HG02610 (cell line): ENCODE results near the gene TTC39C.
"Not testable (repeated sequence)": the region's sequence is repeated elsewhere in the genome, so short reads cannot be mapped to it uniquely, and the experiment has no call there.

Source experiments
- ATAC-seq: cut with Tn5 transposase; IDR thresholded peaks from one replicate; pipeline ENCODE4 v1.9.1; 2021; ENCODE audit warnings: mild to moderate bottlenecking, moderate library complexity; ENCODE audit not compliant: unreplicated experiment

TTC39C gene

DNA sequence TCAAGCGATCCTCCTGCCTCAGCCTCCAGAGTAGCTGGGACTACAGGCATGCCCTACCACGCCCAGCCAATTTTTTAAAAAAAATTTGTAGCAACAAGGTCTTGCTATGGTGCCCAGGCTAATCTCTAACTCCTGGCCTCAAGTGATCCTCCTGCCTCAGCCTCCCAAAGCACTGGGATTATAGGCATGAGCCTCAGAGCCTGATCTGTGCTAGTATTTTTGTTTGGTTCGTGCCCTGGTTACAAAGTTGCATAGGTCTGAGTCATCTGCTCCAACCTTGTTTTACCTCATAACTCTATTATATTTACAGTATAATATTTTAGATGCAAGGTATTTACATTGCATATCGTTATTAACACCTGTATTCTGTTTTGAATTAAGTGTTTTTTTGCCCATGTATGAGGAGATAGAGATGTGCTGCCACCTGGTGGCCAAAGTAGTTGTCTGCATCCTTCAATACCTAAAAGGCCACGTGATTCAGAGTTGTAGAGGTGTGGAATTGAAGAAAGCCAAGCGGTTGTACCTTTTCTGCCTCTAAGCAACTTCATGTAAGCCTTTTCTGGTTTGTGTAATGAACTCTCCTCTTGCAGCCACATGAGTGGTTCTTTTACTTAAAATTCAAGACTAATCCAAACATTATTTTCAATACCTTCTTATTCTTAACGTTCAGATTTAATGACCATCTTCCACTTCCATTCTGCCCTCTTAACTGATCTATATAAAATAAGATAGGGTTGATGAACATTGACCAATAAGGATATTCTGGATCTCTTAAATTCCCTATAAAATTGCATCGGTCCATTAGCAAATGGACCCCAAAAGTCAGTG lies 104.4 kb downstream of the TTC39C start:
- peak; percentile 72 for ATAC-seq

DNA sequence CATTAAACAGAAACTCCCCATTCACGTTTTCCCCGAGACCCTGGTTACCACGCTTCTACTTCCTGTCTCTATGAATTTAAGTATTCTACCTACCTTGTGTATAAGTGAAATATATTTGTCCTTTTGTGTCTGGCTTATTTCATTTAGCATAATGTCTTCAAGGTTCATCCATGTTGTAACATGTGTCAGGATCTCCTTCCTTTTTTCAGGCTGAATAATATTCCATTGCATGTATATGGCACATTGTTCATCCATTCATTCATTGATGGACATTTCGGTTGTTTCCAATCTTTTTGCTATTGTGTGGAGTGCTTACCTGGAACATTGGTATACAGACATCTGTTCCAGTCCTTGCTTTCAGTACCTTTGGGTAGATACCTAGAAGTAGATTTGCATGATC lies 106.1 kb downstream of the TTC39C start:
- no peak for ATAC-seq

DNA sequence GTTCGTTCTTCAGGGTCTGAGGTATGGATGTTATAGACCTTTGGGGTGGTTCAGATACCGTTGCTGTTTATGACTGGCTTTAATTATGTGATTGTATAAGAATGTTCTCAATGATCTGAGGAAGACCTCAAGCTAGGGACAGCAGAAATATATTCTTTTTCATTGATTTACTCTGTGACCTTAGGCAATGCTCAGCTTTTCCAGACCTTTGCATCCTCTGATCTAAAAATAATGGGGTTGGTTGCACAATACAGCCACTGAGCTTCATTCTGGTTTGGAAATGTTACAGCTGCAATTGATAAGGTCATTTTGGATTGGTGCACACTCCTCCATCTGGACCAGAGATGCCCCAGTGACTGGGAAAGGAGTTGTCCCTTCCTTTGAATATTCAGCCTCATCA lies 107.1 kb downstream of the TTC39C start:
- no peak for ATAC-seq

DNA sequence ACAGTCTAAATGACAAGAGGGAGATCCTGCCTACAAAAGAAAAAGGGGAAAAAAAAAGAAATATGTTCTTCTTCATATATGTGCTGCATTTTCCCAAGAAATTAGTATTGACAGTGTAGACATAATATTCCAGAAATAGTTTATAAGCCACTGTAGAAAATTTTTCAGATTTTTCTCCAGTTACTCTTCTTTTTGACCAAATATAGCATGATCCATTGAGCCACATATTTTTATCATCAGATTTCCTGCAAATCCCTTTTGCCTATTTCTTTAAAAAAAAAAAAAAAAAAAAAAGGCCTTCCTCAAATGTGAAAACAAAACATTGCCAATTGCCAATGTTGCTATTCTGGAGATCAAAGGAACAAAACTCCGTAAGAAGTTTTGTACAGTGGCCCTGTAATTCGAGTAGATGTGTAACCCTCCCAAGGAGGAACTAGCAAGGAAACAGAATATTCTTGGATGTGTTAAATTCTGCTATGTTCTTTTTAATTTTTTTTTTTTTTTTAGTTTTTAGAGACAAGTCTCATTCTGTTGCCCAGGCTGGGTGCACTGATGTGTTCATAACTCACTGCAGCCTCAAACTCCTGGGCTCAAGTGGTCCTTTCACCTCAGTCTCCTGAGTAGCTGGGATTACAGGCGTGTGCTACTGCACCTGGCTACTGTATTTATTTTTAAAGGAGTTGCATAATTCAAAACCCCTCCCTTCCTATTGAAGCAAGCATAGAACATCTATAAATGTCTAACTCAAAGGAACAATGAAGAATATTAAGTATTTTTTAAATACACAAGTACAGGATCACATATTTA lies 111.8 kb downstream of the TTC39C start:
- ATAC-seq, result no peak

DNA sequence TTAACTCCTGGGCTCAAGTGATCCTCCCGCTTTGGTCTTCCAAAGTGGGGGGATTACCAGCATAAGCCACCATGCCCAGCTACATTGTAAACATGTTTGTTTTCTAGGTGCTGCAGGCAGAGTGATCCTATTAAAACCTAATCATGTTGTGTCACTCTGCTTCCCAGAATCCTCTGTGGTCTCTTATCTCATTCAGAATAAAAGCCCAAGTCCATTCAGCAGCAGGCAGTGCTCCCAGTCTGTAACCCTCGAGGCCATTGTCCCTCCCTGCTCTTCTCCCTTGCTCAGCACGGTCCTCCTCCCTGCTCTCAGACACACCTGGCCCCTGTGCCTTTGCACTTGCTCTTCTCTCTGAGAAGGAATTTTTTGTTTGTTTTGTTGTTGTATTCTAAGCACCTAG lies 113.2 kb downstream of the TTC39C start:
- ATAC-seq, result no peak

DNA sequence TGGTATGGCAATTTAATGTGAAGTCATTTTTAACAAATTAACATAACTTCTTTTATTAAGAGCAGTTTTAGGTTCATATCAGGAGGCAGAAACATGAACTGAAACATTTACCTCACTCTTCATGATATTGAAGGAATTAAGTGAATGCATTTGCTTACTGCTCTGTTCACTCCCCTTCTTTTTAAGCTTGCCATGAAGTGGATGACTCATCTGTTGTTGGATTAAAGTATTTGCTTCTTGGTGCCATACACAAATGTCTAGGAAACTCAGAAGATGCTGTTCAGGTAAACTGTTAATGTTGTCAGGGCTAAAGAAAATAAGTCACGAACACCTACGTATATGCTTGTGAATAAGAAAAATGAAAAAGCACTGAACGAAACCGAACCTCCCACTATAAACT lies 114.1 kb downstream of the TTC39C start:
- ATAC-seq, result no peak

DNA sequence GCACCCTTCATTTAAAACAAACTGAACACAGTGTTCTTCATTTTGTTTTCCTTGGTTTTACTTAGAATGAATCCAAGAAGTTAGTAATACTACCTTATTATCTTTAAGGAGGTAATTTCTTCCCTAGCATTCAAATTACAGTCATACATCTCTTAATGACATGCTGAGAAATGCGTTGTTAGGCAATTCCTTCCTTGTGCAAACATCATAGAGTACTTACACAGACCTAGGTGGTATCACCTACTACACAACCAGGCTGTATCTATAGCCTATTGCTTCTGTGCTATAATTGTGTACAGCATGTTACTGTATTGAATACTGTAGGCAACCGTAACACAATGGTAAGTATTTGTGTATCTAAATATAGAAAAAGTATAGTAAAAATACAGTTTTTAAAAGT lies 115.9 kb downstream of the TTC39C start:
- ATAC-seq, result no peak

DNA sequence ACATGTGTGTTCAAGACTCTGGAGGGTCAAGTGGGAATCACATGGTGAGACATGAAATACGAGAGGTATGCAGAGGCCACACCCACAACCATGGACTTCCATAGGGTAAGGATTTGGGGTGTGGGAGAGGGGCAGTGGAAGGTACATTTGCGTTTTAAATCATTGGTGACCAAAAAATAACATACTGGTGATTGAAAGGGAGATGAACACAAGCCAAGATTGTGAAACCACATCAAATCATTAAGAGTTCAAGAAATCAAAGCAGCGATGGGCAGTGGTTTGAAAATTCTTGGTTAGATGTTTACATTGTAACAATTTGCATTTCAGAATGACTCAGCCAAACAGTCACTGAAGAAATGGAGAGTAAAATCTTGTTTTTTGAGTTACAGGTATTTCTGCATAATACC lies 122.4 kb downstream of the TTC39C start:
- ATAC-seq, result no peak

DNA sequence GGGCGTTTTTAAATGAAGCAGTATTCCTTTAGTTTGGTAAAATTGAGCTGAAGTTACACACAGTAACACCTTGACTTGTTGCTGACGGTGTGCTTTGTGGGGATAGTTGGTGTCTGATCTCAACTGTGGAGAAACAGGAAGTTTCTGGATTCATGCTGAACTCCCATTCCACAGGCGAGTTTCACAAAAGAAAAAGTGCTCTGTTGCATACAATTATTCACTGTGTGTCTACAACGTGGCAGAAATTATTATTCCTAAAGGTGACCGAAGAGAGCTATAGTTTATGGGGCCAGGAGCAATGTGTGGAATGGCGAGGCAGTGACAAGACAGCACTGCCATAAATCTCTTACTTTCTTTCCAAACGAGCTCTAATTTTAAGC lies 123.8 kb downstream of the TTC39C start:
- ATAC-seq, result no peak

DNA sequence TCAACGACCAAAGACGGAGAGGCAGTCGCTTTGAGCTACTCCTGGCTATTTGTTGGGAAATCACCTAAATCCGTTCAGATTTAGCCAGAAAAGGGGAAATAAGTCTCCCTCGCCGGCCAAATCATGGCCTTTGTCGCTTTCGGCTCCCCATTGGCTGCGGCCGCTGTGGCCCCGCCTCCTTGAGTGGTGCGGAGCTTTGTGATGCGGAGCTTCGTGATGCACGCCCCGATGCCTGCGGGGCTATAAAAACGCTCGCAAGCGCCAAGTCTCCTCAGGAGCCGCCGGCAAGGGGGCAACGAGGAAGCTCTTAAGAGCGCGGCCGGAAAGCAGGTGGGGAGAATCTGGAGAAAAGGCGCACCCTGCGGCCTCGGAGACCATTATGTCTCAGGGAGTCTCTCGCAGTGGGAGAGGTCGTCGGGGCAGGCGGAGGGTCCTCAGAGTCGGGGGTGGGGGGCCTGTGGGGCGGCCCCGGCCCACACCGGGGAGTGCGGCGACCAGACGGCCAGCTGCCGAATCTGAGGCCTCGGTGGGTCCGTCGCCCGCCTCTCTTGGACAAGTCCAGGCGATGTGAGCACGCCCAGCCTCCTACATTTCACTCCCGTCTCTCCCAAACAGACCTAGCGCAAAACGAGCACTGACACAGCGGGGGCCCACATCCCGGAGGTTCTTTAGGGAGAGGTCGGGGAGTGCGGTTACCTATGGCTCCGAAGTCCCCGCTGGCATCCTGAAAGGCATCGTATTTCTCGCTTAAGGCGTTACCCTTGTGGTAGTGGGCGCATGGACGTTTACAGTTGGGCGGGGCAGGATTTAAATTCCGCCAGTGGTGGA lies 124.4 kb downstream of the TTC39C start, which contains the start of gene CABYR:
Gene CABYR (plus strand): TSS at position 274 of the 828 bp plus-strand sequence. CDS start 4,053 bp downstream, outside the sequence.
- ATAC-seq, result peak; percentile 88

DNA sequence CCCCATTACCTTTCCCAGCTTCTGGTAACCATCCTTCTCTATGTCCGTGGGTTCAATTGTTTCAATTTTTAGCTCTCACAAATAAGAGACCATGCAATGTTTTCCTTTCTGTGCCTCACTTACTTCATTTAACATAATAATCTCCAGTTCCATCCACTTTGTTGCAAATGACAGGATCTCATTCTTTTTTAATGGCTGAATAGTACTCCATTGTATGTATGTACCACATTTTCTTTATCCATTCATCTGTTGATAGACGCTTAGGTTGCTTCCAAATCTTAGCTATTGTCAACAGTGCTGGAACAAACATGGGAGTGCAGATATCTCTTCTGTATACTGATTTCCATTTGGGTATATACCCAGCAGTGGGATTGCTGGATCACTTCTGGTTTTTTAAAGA lies 126.1 kb downstream of the TTC39C start:
- ATAC-seq, result no peak

DNA sequence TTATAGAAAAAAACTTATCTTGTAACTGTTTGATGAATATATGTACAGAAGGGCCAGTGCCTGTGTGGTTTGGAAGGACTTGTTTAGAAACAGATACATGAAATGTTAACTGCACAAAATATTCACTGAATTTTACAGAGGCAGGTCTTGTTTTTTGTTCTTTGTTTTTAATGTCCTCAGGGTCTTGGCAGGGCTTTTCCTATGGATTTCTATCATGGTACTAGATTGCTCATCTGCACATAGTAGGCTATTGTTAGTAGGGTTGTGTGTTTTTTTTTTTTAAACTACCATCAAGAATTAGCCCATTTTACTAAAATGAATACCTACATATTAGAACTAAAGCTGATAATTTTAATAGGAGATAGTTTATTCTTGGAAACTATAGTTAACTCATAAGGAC lies 127.8 kb downstream of the TTC39C start:
- no peak for ATAC-seq

DNA sequence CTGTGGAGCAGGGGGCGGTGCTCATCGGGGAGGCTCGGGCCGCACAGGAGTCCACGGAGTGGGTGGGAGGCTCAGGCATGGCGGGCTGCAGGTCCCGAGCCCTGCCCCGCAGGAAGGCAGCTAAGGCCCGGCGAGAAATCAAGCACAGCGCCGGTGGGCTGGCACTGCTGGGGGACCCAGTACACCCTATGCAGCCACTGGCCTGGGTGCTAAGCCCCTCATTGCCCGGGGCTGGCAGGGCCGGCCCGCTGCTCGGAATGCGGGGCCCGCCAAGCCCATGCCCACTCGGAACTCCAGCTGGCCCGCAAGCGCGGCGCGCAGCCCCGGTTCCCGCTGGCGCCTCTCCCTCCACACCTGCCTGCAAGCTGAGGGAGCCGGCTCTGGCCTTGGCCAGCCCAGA lies 135.0 kb downstream of the TTC39C start:
- ATAC-seq, result not testable (repeated sequence)

DNA sequence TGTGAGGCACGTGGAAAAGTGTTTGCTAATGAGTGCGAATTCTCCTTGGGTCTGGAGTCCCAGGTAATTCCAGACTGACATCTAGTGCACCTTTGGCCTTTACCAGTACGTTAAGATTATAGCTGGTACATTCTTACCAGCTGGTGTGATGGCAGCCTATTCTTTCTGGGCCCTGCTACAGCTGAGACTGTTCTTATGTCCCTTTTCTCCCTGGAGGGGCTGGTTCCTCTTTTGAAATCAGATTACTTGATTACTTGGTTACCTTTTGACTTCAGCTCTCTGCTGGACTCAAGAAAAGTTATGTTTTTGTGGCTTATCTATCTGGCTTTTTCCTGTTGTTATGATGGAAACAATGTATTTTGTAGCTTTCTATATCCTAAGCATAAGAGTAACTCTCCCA lies 138.8 kb downstream of the TTC39C start:
- no peak for ATAC-seq

DNA sequence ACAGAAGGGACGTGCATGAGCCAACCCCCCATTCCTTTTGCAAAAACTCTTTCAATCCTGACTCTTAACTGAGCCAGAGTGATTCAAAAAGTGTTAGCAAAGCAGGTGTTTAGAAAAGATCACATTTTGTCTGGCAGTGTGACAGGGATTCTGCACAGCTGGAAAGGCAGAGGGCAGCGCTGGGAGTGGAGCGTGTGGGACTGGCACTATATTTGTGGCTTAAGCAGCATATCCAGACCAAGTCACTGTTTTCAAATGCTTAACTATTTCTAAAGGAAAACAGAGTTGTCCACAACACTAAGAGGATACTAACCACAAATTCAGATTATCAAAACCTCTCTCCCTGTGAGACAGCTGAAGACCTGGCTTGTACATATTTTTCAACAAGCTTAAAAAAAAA lies 143.3 kb downstream of the TTC39C start:
- no peak for ATAC-seq

DNA sequence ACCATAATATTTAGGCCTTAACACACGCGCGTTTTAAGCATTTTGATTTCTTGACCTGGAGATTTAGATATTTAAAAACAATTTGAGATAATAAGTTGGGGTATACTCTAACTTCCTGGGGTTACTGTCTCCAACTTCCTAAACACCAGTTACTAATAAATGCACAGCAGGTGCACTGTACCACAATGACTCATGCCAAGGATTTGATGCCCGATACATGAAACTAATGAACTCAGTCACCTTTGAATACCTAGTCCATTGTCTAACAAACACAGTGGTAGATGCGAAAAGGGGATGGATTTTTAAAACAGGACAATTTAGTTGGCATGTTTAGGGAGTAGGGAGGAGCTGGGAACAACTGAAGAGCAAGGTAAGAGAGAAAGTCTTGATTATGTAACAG lies 145.5 kb downstream of the TTC39C start:
- no peak for ATAC-seq

DNA sequence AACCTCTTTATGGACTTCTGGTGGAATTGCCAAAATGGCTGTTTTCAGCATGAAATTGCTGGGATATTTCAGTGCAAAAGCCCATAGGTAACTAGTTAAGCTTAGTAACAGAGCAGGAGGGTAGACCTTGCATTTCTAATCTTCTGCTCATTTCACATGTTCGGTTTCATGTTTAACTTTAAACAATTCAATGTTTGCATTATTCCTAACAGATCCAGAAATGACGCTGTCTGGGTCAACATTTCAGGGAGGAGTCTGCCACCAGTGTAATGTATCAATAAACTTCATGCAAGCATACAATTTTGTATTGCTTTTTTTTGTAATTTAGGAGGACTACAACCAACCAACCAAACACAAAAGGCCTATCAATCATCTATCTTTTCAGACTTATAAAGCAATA lies 146.8 kb downstream of the TTC39C start:
- no peak for ATAC-seq

DNA sequence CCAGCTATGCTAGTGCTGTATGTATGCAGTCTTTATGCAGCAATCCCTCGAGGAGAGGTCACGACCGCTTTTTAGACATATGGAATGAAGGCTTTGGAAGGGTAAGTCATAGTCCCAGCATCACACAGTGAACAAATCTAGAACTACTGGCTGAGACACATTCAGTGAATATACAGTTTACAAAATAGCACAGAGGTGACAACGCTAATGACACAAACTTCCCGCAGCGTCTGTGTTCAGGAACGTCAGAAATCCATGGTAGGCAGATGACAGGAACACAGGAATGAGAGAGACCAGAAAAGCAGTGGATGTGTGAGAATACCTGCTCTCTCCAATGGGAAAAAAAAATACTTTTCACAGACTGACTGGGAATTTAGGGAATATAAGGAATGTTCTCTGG lies 153.9 kb downstream of the TTC39C start:
- ATAC-seq, result no peak

DNA sequence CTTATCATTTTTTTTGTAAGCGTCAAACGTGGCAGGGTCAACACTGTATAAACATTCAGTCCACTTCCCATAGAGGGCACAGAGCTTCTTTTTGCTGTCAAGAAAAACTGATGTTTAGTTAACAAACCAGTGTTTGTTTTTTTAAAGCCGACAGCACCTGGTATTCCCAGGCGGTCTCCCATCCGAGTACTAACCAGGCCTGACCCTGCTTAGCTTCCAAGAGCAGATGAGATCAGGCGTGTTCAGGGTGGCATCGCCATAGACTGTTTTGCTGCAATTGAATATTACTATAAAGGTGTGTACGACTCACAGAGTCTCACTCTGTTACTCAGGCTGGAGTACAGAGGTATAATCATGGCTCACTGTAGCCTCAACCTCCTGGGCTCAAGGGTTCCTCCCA lies 155.8 kb downstream of the TTC39C start:
- ATAC-seq, result no peak

DNA sequence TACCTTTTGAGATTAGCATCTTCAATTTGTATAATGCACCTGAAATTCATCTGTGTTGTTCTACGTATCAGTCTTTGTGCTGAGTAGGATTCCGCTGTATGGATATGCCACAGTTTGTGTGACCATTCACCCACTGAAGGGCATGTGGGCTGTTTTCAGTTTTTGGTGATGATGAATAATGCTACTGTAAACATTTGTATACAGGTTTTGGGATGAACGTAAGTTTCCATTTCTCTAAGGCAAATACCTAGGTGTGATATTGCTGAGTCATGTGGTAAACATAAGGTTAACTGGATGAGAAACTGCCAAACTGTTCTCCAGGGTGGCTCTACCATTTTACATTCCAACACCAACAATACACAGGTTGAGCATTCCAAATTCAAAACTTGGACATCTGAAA lies 159.4 kb downstream of the TTC39C start:
- peak; percentile 50 for ATAC-seq

DNA sequence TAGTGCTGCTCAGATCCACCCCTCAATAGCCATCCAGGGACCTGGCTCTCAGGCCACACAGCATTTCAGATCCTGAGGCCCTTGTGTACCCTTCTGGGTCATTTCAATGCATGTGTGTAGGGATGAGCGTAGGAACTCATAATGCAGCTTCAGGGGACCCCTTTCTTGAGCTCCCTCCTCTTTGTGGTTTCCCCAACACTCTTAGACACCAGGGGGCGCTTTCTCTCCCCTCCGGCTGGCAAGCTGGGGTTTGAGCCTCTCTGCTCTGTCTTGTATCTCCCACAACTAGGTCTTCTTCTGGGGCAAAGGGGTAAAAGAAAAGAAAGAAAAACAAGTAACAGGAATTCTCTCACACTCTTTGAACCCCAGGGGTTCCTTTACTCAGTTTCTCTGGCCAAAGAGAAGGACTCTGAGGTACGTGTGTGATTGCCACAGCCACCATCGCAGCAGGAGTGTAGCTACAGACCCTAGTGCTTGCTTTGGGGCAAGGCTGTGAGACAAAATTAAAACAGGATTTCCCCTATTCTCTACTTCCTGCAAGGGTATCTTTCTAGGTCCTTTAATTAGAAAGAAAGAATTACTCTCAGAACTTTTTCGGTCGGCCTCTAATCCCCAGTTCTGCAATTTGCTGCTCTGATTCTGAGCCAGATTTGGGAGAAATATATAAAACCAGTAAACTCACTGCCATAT lies 162.3 kb downstream of the TTC39C start:
- ATAC-seq, result peak; percentile 80
